ENCODE measurements around the gene PHKG2. TPM values are rescaled to one million over a fixed set of nuclear protein-coding genes. Genes with fewer than 3 reads are reported as not detected.

PHKG2 gene
- polyA plus RNA-seq, 1 experiment: 21.7 TPM

DNA sequence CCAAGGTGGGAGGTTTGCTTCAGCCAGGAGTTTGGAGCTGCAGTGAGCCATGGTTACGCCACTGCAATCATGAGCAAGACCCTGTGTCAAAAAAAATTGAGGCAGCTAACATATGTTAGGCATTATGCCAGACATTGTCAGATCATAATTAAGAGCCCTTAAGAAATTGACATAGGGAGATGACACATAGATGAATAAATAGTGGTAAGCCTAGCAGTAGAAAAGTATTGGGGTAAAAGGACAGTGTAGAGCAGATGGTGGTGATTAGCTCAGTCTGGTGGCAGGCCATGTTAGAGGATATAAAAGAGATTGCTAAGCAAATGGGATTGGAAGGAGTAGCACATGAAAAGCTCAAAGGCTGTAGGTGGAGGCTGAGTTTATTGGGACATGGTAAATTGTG is 26.6 kb upstream of the PHKG2 start:
- Histone ChIP-seq H3K27ac (ENCODE audit: low read depth, low read length) (no peak overlapping the region), H3K9me3 (ENCODE audit: control insufficient read depth, insufficient read depth, low read length) (no peaks in the 10 kb centered on the region), H3K27me3 (ENCODE audit: control insufficient read depth, insufficient read depth, low read length) (no peaks in the 10 kb centered on the region), H3K4me3 (ENCODE audit: low read depth, low read length) (no peak overlapping the region)
- POLR2A ChIA-PET: interaction anchor here (1.2 kb wide), 1 partner anchor 13 kb away, joined by 3 read pairs; no protein-coding TSS in a partner anchor
- CTCF ChIA-PET: interaction anchor here (1.4 kb wide), 1 partner anchor 26 kb away, joined by 3 read pairs; no protein-coding TSS in a partner anchor
- TF ChIP-seq, protein P1, sequence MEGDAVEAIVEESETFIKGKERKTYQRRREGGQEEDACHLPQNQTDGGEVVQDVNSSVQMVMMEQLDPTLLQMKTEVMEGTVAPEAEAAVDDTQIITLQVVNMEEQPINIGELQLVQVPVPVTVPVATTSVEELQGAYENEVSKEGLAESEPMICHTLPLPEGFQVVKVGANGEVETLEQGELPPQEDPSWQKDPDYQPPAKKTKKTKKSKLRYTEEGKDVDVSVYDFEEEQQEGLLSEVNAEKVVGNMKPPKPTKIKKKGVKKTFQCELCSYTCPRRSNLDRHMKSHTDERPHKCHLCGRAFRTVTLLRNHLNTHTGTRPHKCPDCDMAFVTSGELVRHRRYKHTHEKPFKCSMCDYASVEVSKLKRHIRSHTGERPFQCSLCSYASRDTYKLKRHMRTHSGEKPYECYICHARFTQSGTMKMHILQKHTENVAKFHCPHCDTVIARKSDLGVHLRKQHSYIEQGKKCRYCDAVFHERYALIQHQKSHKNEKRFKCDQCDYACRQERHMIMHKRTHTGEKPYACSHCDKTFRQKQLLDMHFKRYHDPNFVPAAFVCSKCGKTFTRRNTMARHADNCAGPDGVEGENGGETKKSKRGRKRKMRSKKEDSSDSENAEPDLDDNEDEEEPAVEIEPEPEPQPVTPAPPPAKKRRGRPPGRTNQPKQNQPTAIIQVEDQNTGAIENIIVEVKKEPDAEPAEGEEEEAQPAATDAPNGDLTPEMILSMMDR (IDR thresholded peaks at IDR 0.05; ENCODE audit: low read depth, low read length): no peak
- no peak for DNase-seq (ENCODE audit: low read depth, low spot score)

DNA sequence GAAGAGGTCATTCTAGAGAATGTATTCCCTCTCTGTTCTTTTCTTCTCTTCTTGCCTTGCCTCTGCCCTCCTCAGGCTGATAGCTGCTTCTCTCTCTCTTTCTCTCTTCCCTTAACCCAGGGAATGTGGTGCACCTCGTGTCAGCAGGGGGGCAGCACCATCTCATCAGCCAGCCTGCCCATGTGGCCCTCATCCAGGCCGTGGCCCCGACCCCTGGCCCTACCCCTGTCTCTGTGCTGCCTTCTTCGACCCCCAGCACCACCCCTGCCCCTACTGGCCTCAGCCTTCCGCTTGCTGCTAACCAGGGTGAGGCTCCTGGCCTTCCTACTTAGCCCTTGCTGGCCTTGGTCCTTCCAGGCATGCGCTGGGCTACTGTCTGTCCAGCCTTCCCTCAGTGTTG is 25.8 kb upstream of the PHKG2 start:
- no peaks in the 10 kb centered on the region for H3K27me3 ChIP-seq (ENCODE audit: control insufficient read depth, insufficient read depth, low read length)
- no peak overlapping the region for H3K27ac ChIP-seq (ENCODE audit: low read depth, low read length)
- CTCF ChIA-PET: interaction anchor here (1.4 kb wide), 1 partner anchor 25 kb away, joined by 3 read pairs; no protein-coding TSS in a partner anchor
- no peak overlapping the region for H3K4me3 ChIP-seq (ENCODE audit: low read depth, low read length)
- TF ChIP-seq, protein P1 (IDR thresholded peaks at IDR 0.05; ENCODE audit: low read depth, low read length): no peak
- no peaks in the 10 kb centered on the region for H3K9me3 ChIP-seq (ENCODE audit: control insufficient read depth, insufficient read depth, low read length)
- no peak for DNase-seq (ENCODE audit: low read depth, low spot score)
- POLR2A ChIA-PET: no interaction called here

DNA sequence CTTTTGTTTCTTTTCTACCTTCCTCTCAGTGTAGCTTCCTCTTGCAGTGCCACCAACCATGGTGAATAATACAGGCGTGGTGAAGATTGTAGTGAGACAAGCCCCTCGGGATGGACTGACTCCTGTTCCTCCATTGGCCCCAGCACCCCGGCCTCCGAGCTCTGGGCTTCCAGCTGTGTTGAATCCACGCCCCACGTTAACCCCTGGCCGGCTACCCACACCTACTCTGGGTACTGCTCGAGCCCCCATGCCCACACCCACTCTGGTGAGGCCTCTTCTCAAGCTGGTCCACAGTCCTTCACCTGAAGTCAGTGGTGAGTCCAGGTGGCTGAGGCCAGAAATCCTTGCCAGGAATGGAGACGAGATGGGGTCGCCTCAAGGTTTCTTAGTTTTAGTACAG is 25.3 kb upstream of the PHKG2 start:
- Histone ChIP-seq H3K27me3 (ENCODE audit: control insufficient read depth, insufficient read depth, low read length) (no peaks in the 10 kb centered on the region), H3K9me3 (ENCODE audit: control insufficient read depth, insufficient read depth, low read length) (no peaks in the 10 kb centered on the region), H3K27ac (ENCODE audit: low read depth, low read length) (no peak overlapping the region), H3K4me3 (ENCODE audit: low read depth, low read length) (no peak overlapping the region)
- CTCF ChIA-PET: interaction anchor here (1.4 kb wide), 1 partner anchor 24 kb away, joined by 3 read pairs; no protein-coding TSS in a partner anchor
- TF ChIP-seq, protein P1 (IDR thresholded peaks at IDR 0.05; ENCODE audit: low read depth, low read length): no peak
- POLR2A ChIA-PET: no interaction called here
- DNase-seq (ENCODE audit: low read depth, low spot score): no peak

DNA sequence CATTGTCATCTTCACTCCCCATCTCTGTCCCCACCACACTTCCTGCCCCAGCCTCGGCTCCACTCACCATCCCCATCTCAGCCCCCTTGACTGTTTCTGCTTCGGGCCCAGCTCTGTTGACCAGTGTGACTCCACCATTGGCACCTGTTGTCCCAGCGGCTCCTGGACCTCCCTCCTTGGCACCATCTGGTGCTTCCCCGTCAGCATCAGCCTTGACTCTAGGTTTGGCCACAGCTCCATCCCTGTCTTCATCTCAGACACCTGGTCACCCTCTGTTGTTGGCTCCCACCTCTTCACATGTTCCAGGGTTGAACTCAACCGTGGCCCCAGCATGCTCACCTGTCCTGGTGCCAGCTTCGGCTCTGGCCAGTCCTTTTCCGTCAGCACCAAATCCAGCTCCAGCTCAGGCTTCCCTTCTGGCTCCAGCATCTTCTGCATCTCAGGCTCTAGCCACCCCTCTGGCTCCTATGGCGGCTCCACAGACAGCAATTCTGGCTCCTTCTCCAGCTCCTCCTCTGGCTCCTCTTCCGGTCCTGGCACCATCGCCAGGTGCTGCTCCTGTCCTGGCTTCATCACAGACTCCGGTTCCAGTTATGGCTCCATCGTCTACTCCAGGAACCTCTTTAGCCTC is 24.4 kb upstream of the PHKG2 start:
- CTCF ChIA-PET: interaction anchor here (1.4 kb wide), 1 partner anchor 30 kb away, joined by 4 read pairs; no protein-coding TSS in a partner anchor
- Histone ChIP-seq H3K27me3 (ENCODE audit: control insufficient read depth, insufficient read depth, low read length) (no peaks in the 10 kb centered on the region), H3K9me3 (ENCODE audit: control insufficient read depth, insufficient read depth, low read length) (no peaks in the 10 kb centered on the region), H3K4me3 (ENCODE audit: low read depth, low read length) (no peak overlapping the region), H3K27ac (ENCODE audit: low read depth, low read length) (no peak overlapping the region)
- POLR2A ChIA-PET: interaction anchor here (0.7 kb wide), 1 partner anchor 224 kb away, joined by 4 read pairs; no protein-coding TSS in a partner anchor
- TF ChIP-seq, protein P1 (IDR thresholded peaks at IDR 0.05; ENCODE audit: low read depth, low read length): no peak
- no peak for DNase-seq (ENCODE audit: low read depth, low spot score)

DNA sequence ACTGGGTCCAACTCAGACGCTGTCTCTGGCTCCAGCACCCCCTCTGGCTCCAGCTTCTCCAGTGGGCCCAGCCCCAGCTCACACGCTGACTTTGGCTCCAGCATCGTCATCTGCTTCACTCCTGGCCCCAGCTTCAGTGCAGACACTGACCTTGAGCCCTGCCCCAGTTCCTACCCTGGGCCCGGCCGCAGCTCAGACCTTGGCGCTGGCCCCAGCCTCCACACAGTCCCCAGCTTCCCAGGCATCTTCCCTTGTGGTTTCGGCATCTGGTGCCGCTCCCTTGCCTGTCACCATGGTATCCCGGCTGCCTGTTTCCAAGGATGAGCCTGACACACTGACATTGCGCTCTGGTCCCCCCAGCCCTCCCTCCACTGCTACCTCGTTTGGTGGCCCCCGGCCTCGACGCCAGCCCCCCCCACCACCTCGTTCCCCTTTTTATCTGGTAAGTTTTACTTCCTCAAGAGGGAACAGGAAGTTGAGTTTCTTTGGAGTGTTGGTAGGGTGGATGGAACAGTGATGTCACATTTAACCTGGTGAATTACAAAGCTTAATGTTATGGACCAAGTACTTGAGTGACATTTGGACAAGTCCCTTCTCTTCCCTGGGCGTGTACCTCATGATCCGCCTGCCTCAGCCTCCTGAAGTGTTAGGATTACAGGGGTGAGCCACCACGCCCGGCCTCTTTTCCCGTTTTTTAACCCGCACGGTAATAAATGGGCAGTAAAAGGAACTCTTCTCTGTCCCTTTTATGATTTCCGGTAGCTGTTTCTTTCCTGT is 23.4 kb upstream of the PHKG2 start:
- no peak for DNase-seq (ENCODE audit: low read depth, low spot score)
- CTCF ChIA-PET: interaction anchor here (1.4 kb wide), 1 partner anchor 31 kb away, joined by 4 read pairs; no protein-coding TSS in a partner anchor
- H3K27me3 ChIP-seq (ENCODE audit: control insufficient read depth, insufficient read depth, low read length): no peaks in the 10 kb centered on the region
- TF ChIP-seq, protein P1 (IDR thresholded peaks at IDR 0.05; ENCODE audit: low read depth, low read length): no peak
- H3K9me3 ChIP-seq (ENCODE audit: control insufficient read depth, insufficient read depth, low read length): no peaks in the 10 kb centered on the region
- POLR2A ChIA-PET: interaction anchor here (0.7 kb wide), 1 partner anchor 26 kb away, joined by 9 read pairs; the partner anchor contains the start of gene SRCAP
- no peak overlapping the region for H3K4me3 ChIP-seq (ENCODE audit: low read depth, low read length)
- H3K27ac ChIP-seq (ENCODE audit: low read depth, low read length): no peak overlapping the region
